Adrenal gland (tissue), 12 donors: ENCODE data around the gene SCO1. TPM values are rescaled to one million over a fixed set of nuclear protein-coding genes. Genes with fewer than 3 reads are reported as not detected.

Experiments
- DNase-seq, 7 donors: peaks; one replicate each; pipeline ENCODE4 v3.0.0-alpha.2; 2019 to 2020
- H3K27ac ChIP-seq, 5 donors: fragments of 200-600 bp; sonication (generic) in 4 of 5; 1 replicate in 3 of 5; 2 replicates in 2 of 5; pipeline versions ENCODE4 v1.5.1 to v1.8.0; 2016 to 2020; ENCODE audit warnings: mild to moderate bottlenecking in 1 of 5
- H3K27me3 ChIP-seq: fragments of 200-600 bp; 2 replicates; pipeline ENCODE4 v1.8.0; 2021
- H3K36me3 ChIP-seq, 2 donors: fragments of 200-600 bp; replicated peaks in 1 of 2; 1 replicate in 1 of 2; 2 replicates in 1 of 2; pipeline versions ENCODE4 v1.5.1 to v1.8.0; 2018 to 2022
- H3K4me1 ChIP-seq, 2 donors: fragments of 200-600 bp; replicated peaks in 1 of 2; 1 replicate in 1 of 2; 2 replicates in 1 of 2; pipeline versions ENCODE4 v1.5.1 to v1.8.0; 2018 to 2021
- H3K4me3 ChIP-seq, 4 donors: fragments of 200-600 bp; sonication (generic) in 3 of 4; one replicate each; pipeline ENCODE4 v1.5.1; 2016 to 2018
- H3K9me3 ChIP-seq, 3 donors: fragments of 200-600 bp; sonication (generic) in 1 of 3; replicated peaks in 1 of 3; 1 replicate in 2 of 3; 2 replicates in 1 of 3; pipeline versions ENCODE4 v1.5.1 to v1.8.0; 2016 to 2021
- POLR2A ChIP-seq, 2 donors: fragments of 450-650 bp; IDR thresholded peaks; one replicate each; pipeline ENCODE4 v1.6.1; 2017; ENCODE audit warnings: antibody characterized with exemption in 2 of 2, mild to moderate bottlenecking in 2 of 2, moderate library complexity in 1 of 2
- WGBS, 4 donors: extraction: QIAGEN DNeasy Blood & Tissue Kit in 2 of 4; methylation state at CpG; one replicate each; pipeline versions ENCODE4 v1.1.5 to v1.1.7; 2013 to 2017; 5-methylcytosine and 5-hydroxymethylcytosine counted together
- intact Hi-C, 2 donors: fragments of 100-400 bp; cut with DNase I; formaldehyde crosslinking; loops; one replicate each; pipeline versions ENCODE4 v1.14.1 to v1.15.0; 2022 to 2023
- polyA plus RNA-seq, 3 donors: library from polyadenylated mRNA; stranded (reverse); fragments of 200-250 nt in 2 of 3; fragments of 350-450 nt in 1 of 3; fragmentation: Illumina TruSeq in 1 of 3; extraction: RNeasy Lipid Tissue Mini Kit (QIAGEN cat#74804) in 1 of 3; gene quantifications; one replicate each; pipeline ENCODE4 v1.2.3, GENCODE V29; 2013 to 2014
- total RNA-seq, 9 donors: library from RNA; depleted of rRNA in 4 of 9; stranded (reverse); fragments of >200 nt in 4 of 9; fragments of 120-200 nt in 1 of 9; fragmentation: NEBNext Ultra II Directional in 1 of 9; extraction: Animal tissue kit (Norgen Biotek cat#: 25700) in 1 of 9; gene quantifications; one replicate each; pipeline versions ENCODE4 v1.1.0 to v1.2.4, GENCODE V29; 2013 to 2023
- TF ChIP-seq, protein P1 (sequence below), 6 experiments: fragments of 450-650 bp in 4 of 6; fragments of 200-600 bp in 2 of 6; sonication (generic) in 1 of 6; IDR thresholded peaks; 1 replicate in 5 of 6; 2 replicates in 1 of 6; pipeline versions ENCODE4 v1.5.1 to v1.8.0; 2016 to 2021; ENCODE audit warnings: antibody characterized with exemption in 6 of 6, mild to moderate bottlenecking in 2 of 6, moderate library complexity in 1 of 6
- donor health status: healthy with polysubstance abuse.
- donor health status: Bipolar disorder and iron deficiency.
- donor health status: DM: yes; HTN: yes; CAD: no.
- donor health status: DM: no; HTN: no; CAD: no.
- donor health status: DM: no; HTN: no; CAD: no.
- donor health status: DM: yes; HTN: yes; CAD: no.

The SCO1 gene
- total and polyA plus RNA-seq, 12 donors: 6.1 to 55.7 (median 35.1) TPM

DNA sequence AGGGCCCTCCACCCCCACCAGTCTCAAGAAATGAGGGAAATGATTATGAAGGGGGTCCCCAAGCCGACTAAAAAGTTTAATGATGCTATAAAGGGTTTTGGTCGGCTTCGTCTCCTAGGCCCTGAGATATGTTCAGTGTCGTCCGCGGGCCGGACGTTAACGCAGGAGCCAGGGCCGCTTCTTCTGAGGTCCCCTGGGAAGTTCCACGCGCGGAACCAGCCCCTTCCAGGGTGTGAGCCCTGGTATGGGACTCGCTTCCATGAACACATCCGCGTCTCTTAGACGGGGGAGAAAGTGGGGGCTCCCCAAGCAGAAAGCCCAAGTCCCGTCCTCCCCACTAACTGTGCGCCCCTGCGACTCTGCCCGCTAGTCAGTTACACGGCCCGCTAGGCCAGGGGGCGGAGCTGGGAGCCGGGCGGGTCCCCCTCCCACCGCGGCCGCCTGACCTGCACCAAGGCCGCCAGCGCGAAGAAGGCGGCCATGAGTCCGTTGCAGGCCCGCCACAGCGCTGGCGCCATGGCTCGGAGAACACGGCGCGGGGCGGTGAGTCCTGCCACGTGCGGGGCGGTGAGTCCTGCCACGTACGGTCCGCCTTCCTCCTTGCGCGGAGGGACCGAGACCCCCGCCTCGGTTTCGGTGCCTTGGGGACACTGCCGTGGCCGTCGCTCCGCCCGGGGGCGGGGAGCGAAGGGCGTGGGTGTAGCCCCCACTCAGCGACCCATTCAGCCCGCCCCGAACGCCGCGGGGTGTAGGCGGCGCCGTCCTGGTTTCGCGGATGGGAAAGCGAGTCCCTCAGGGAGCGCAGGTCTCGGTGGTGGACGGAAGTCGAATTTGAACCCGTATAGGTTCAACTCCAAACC, 32.2 kb upstream of the SCO1 start, which contains the start of gene TMEM220:
TSS of gene TMEM220 (minus strand) at position 690 of the 860 bp plus-strand sequence. CDS start at position 518, 172 bp downstream.
- WGBS, 4 donors: 0 to 1% (median 1%) methylated on average over 25 to 79 of the region's 79 CpGs
- intact Hi-C loops: no loop called here

DNA sequence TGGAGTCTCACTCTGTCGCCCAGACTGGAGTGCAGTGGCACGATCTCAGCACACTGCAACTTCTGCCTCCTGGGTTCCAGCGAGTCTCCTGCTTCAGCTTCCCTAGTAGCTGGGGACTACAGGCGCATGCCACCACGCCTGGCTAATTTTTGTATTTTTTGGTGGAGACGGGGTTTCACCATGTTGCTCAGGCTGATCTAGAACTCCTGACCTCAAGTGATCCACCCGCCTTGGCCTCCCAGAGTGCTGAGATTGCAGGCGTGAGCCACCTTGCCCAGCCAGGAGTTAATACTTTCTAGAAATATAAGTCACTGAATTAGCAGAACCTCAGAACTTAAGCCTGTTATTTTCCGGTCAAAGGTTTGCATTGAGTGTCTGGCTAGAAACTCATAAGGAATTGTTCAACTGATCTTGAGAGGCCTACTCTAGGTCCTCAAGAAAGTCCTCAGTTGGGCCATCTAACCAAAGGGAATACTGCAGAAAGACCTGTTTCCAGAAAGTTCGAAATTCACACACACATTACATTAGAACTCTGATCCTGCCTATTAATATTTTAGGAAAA, 31.1 kb upstream of the SCO1 start:
- peak overlapping the region in 2 of 5 donors; percentile 95 to 97 for H3K27ac ChIP-seq
- DNase-seq: peak in 1 of 7 donors; percentile 19
- intact Hi-C loops: no loop called here
- H3K27me3 ChIP-seq: no peaks in the 10 kb centered on the region
- peaks cover 0 to 29% of the 10 kb centered on the region in 2 donors for H3K36me3 ChIP-seq
- no peak for TF ChIP-seq POLR2A (IDR thresholded peaks at IDR 0.05)
- TF ChIP-seq, protein P1, sequence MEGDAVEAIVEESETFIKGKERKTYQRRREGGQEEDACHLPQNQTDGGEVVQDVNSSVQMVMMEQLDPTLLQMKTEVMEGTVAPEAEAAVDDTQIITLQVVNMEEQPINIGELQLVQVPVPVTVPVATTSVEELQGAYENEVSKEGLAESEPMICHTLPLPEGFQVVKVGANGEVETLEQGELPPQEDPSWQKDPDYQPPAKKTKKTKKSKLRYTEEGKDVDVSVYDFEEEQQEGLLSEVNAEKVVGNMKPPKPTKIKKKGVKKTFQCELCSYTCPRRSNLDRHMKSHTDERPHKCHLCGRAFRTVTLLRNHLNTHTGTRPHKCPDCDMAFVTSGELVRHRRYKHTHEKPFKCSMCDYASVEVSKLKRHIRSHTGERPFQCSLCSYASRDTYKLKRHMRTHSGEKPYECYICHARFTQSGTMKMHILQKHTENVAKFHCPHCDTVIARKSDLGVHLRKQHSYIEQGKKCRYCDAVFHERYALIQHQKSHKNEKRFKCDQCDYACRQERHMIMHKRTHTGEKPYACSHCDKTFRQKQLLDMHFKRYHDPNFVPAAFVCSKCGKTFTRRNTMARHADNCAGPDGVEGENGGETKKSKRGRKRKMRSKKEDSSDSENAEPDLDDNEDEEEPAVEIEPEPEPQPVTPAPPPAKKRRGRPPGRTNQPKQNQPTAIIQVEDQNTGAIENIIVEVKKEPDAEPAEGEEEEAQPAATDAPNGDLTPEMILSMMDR (IDR thresholded peaks at IDR 0.05): no peak
- peaks cover 7 to 8% of the 10 kb centered on the region in 2 donors for H3K4me1 ChIP-seq
- no peak overlapping the region for H3K4me3 ChIP-seq
- no peaks in the 10 kb centered on the region for H3K9me3 ChIP-seq
- WGBS, 4 donors: 96 to 98% (median 97%) methylated on average over 10 of the region's 10 CpGs

More for the DNA sequence above, 32.2 kb upstream of the SCO1 start, which contains the start of gene TMEM220:
- DNase-seq: peak; percentile 85 to 91 (median 86)
- Histone ChIP-seq H3K4me3 (peak within 1 kb of the TSS; percentile 34 to 83 (median 79)), H3K36me3 (peaks cover 0 to 20% of the 10 kb centered on the region in 2 donors), H3K27ac (peak within 1 kb of the TSS; percentile 56 to 97 (median 95)), H3K27me3 (no peaks in the 10 kb centered on the region), H3K9me3 (no peaks in the 10 kb centered on the region), H3K4me1 (peaks cover 7 to 8% of the 10 kb centered on the region in 2 donors)
- TF ChIP-seq POLR2A (IDR thresholded peaks at IDR 0.05): peak; percentile 84 to 89
- TF ChIP-seq, protein P1 (IDR thresholded peaks at IDR 0.05): no peak

DNA sequence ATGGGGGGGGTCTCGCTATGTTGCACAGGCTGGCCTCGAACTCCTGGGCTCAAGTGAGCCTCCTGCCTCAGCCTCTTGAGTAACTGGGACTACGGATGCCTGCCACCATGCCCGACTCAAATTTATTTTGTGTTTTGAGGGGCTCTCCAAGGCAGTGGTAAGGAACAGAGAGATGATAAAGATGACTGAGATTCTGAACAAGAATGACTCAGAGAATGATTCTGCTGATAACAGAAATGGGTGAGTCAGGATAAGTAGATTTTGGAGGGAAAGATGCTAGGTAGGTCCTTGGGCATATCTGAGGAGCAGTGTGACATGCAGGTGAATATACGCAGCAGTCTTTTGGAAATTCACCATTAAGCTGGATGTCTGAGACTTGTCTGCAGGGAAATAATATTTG, 29.9 kb upstream of the SCO1 start:
- WGBS, 4 donors: 54 to 86% (median 74%) methylated on average over 5 of the region's 5 CpGs
- Histone ChIP-seq H3K4me3 (no peak overlapping the region), H3K9me3 (no peaks in the 10 kb centered on the region), H3K4me1 (peaks cover 7 to 8% of the 10 kb centered on the region in 2 donors), H3K27me3 (no peaks in the 10 kb centered on the region), H3K27ac (no peak overlapping the region), H3K36me3 (peaks cover 0 to 38% of the 10 kb centered on the region in 2 donors)
- intact Hi-C loops: no loop called here
- TF ChIP-seq, protein P1 (IDR thresholded peaks at IDR 0.05): no peak
- no peak for TF ChIP-seq POLR2A (IDR thresholded peaks at IDR 0.05)
- DNase-seq: no peak

DNA sequence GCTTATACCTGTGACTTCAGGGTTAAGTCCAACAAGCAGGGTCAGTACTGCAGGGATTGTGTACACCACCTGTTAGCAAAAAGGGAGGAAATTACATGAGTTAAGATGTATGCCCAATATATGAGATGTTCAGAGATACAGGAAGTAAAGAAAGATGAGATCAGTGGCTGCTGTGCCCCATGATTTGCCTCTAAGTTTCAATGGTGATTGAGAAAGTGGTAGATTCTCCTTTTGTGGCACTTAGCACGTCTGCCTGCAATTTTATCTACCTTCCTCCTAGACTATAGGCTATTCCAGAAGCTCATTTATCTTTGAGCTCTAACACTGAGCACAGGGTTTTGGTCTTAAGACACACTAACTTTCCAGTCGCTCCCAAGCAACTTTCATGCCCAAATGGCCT, 28.9 kb upstream of the SCO1 start:
- Histone ChIP-seq H3K27ac (no peak overlapping the region), H3K27me3 (no peaks in the 10 kb centered on the region), H3K9me3 (no peaks in the 10 kb centered on the region), H3K36me3 (peaks cover 0 to 39% of the 10 kb centered on the region in 2 donors), H3K4me3 (no peak overlapping the region), H3K4me1 (peaks cover 7 to 8% of the 10 kb centered on the region in 2 donors)
- 54 to 78% (median 66%) methylated on average over 2 of the region's 2 CpGs for WGBS, 4 donors
- intact Hi-C loops: no loop called here
- no peak for TF ChIP-seq POLR2A (IDR thresholded peaks at IDR 0.05)
- no peak for DNase-seq
